Bronchial epithelial cell (primary cell): Measurements from ENCODE around the gene KCNN4. TPM values are rescaled to one million over a fixed set of nuclear protein-coding genes. Genes with fewer than 3 reads are reported as not detected.
A peak's percentile ranks its signal among the peaks of the same experiment; 100 is the strongest.

Experiments
- DNase-seq: peaks from one replicate; pipeline ENCODE4 v3.0.0-alpha.2; 2010; ENCODE audit warnings: low read depth
- FAIRE-seq: peaks from 2 replicates; lab custom pipeline; 2011; peaks lifted over from hg19 to GRCh38; lab: Jason Lieb, UNC
- H3K27me3 ChIP-seq: 2 replicates; pipeline ENCODE4 v1.5.1; 2011; ENCODE audit warnings: low read length; ENCODE audit not compliant: control insufficient read depth, insufficient read depth
- H3K36me3 ChIP-seq: 2 replicates; pipeline ENCODE4 v1.5.1; 2011; ENCODE audit warnings: low read length; ENCODE audit not compliant: control insufficient read depth, insufficient read depth
- H3K4me3 ChIP-seq: 2 replicates; pipeline ENCODE4 v1.5.1; 2011; ENCODE audit warnings: mild to moderate bottlenecking, low read depth, low read length, control low read depth
- CTCF ChIP-seq: IDR thresholded peaks from 2 replicates; pipeline ENCODE4 v1.5.1; 2011; ENCODE audit warnings: mild to moderate bottlenecking, moderate library complexity, low read length, control low read depth, inconsistent platforms; ENCODE audit not compliant: insufficient read depth, severe bottlenecking
- total RNA-seq: library from RNA; depleted of rRNA; stranded (reverse); fragments of >200 nt; gene quantifications from 2 replicates; pipeline ENCODE4 v1.2.1, GENCODE V29; 2014

The KCNN4 gene
- total RNA-seq, 1 donor from 2014 or later, result 9.7 TPM

GRCh38 chr19:43760941-43761340, 19.8 kb downstream of the KCNN4 start:
- FAIRE-seq (no peak), DNase-seq (no peak)
- H3K36me3 ChIP-seq, result no peaks in the 10 kb centered on the region
- no peak overlapping the region for H3K4me3 ChIP-seq
- no peak for TF ChIP-seq CTCF
- H3K27me3 ChIP-seq, result no peaks in the 10 kb centered on the region

- H3K4me3 ChIP-seq, result no peak overlapping the region
- FAIRE-seq (peak; percentile 50), DNase-seq (peak; percentile 97)
- H3K27me3 ChIP-seq, result no peaks in the 10 kb centered on the region
- peak; percentile 30 for TF ChIP-seq CTCF
- H3K36me3 ChIP-seq, result no peaks in the 10 kb centered on the region
Measured at GRCh38 chr19:43759515-43759914, 21.3 kb downstream of the KCNN4 start.

- FAIRE-seq, result no peak
- H3K4me3 ChIP-seq, result peak overlapping the region; percentile 75
- no peaks in the 10 kb centered on the region for H3K36me3 ChIP-seq
- no peak for TF ChIP-seq CTCF
- DNase-seq, result peak; percentile 43
- no peaks in the 10 kb centered on the region for H3K27me3 ChIP-seq
Measured at GRCh38 chr19:43755256-43755801, 25.4 kb downstream of the KCNN4 start.

GRCh38 chr19:43754503-43755255, 26.1 kb downstream of the KCNN4 start, which contains the start of gene SMG9:
Gene SMG9 (minus strand): TSS chr19:43754962. CDS start chr19:43750741, 4,221 bp downstream.
- DNase-seq, result peak; percentile 90
- TF ChIP-seq CTCF, result no peak
- no peak for FAIRE-seq
- Histone ChIP-seq H3K36me3 (no peaks in the 10 kb centered on the region), H3K27me3 (no peaks in the 10 kb centered on the region), H3K4me3 (peak within 1 kb of the TSS; percentile 75)

- H3K27me3 ChIP-seq, result no peaks in the 10 kb centered on the region
- peaks cover 4% of the 10 kb centered on the region for H3K36me3 ChIP-seq
- TF ChIP-seq CTCF, result no peak
- DNase-seq (peak; percentile 33), FAIRE-seq (no peak)
- H3K4me3 ChIP-seq, result peak overlapping the region; percentile 75
Measured at GRCh38 chr19:43754253-43754502, 26.6 kb downstream of the KCNN4 start.
